GM12801 (cell line): ENCODE results near the gene MORF4L1.

ENCODE experiments used
- TF ChIP-seq, protein P1 (sequence below): IDR thresholded peaks from one replicate; pipeline ENCODE4 v1.5.1; 2011; ENCODE audit warnings: control low read depth; ENCODE audit not compliant: insufficient read length; ENCODE audit errors: extremely low read depth

MORF4L1 gene

DNA sequence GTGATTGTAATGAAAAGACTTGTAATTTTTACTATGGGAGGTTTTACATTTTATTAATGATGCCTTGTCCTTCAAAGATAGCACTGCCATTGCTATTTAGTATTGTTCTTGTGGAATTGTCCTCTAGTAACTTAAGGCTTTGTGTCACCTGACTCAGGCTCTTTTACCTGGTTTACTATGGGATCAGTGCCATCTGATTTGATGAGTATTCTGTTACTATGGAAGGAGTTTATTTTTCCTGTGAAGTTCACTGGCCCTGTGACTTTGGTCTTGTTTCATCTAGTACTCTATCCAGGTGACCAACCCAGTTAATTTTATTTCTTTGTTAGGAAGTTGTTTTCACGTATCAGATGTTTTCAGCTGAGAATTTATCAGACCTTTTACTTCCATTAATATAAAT, 9.0 kb downstream of the MORF4L1 start:
- TF ChIP-seq, protein P1, sequence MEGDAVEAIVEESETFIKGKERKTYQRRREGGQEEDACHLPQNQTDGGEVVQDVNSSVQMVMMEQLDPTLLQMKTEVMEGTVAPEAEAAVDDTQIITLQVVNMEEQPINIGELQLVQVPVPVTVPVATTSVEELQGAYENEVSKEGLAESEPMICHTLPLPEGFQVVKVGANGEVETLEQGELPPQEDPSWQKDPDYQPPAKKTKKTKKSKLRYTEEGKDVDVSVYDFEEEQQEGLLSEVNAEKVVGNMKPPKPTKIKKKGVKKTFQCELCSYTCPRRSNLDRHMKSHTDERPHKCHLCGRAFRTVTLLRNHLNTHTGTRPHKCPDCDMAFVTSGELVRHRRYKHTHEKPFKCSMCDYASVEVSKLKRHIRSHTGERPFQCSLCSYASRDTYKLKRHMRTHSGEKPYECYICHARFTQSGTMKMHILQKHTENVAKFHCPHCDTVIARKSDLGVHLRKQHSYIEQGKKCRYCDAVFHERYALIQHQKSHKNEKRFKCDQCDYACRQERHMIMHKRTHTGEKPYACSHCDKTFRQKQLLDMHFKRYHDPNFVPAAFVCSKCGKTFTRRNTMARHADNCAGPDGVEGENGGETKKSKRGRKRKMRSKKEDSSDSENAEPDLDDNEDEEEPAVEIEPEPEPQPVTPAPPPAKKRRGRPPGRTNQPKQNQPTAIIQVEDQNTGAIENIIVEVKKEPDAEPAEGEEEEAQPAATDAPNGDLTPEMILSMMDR, result no peak

GRCh38 chr15:78889000-78889399, 16.3 kb downstream of the MORF4L1 start:
- TF ChIP-seq, protein P1, result no peak

GRCh38 chr15:78893538-78893937, 20.8 kb downstream of the MORF4L1 start:
- TF ChIP-seq, protein P1, result no peak

GRCh38 chr15:78895471-78895870, 22.8 kb downstream of the MORF4L1 start:
- TF ChIP-seq, protein P1, result no peak

GRCh38 chr15:78898540-78898939, 25.9 kb downstream of the MORF4L1 start:
- TF ChIP-seq, protein P1, result no peak

DNA sequence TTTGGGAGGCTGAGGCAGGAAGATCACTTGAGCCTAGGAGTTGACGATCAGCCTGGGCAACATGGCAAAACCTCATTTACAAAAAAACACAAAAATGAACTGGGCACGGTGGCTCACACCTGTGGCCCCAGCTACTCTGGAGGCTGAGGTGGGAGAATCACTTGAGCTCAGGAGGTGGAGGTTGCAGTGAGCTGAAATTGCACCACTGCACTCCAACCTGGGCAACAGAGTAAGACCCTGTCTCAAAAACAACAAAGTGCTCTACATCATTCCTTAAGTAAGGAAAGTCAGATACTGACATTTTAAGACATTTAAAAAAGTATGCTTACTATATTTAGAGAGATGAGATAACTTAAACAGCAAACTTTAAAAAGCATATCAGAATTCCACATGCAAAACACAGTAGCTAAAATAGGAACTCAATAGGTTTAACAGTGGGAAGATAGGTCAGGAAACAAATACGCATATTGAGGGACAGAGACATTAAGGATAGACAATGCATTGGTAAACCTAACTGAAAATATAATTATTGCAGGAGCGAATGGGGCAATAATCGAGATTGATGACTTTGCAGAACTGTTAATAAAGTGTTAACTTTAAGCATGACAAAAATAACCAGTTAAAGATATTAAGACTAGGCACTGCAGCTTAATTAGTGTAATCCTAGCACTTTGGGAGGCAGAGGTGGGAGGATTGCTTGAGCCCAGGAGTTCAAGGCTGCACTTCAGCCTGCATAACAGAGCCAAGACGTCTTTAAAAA, 32.1 kb downstream of the MORF4L1 start:
- TF ChIP-seq, protein P1, result no peak

- TF ChIP-seq, protein P1, result no peak
Observed at GRCh38 chr15:78906316-78906620, 33.6 kb downstream of the MORF4L1 start.
